NCI-H2081 treated with DMSO at 0.1 percent for 48 hours (cell line): ENCODE measurements around the gene GTF2F2.
"Not testable (repeated sequence)": the region's sequence is repeated elsewhere in the genome, so short reads cannot be mapped to it uniquely, and the experiment has no call there.

ENCODE experiments used
- DNase-seq: peaks from one replicate; lab custom pipeline; 2025; lab: John Stamatoyannopoulos, UW

The GTF2F2 gene

GRCh38 chr13:45180303-45180702 lies 60.0 kb downstream of the GTF2F2 start:
- no peak for DNase-seq

GRCh38 chr13:45180713-45181601 lies 60.6 kb downstream of the GTF2F2 start:
- DNase-seq: no peak

GRCh38 chr13:45184693-45185092 lies 64.4 kb downstream of the GTF2F2 start:
- DNase-seq: no peak

- DNase-seq: no peak
Observed at GRCh38 chr13:45185286-45185685, 65.0 kb downstream of the GTF2F2 start.

GRCh38 chr13:45189077-45189476 lies 68.8 kb downstream of the GTF2F2 start:
- not testable (repeated sequence) for DNase-seq

GRCh38 chr13:45189511-45189910 lies 69.2 kb downstream of the GTF2F2 start:
- DNase-seq: not testable (repeated sequence)

GRCh38 chr13:45191874-45192273 lies 71.6 kb downstream of the GTF2F2 start:
- DNase-seq: no peak

- DNase-seq: no peak
Observed at GRCh38 chr13:45194081-45194939, 74.0 kb downstream of the GTF2F2 start.

GRCh38 chr13:45195421-45195820 lies 75.1 kb downstream of the GTF2F2 start:
- no peak for DNase-seq

- DNase-seq: no peak
Observed at GRCh38 chr13:45196096-45196495, 75.8 kb downstream of the GTF2F2 start.

- no peak for DNase-seq
Observed at GRCh38 chr13:45196622-45197021, 76.3 kb downstream of the GTF2F2 start.

- DNase-seq: no peak
Observed at GRCh38 chr13:45198041-45198440, 77.7 kb downstream of the GTF2F2 start.

- no peak for DNase-seq
Observed at GRCh38 chr13:45198924-45199323, 78.6 kb downstream of the GTF2F2 start.

GRCh38 chr13:45199711-45200110 lies 79.4 kb downstream of the GTF2F2 start:
- no peak for DNase-seq

GRCh38 chr13:45200701-45201232 lies 80.5 kb downstream of the GTF2F2 start, which contains the start of gene KCTD4:
KCTD4 (minus strand) TSS chr13:45201045; CDS start chr13:45194567, 6,478 bp downstream.
- no peak for DNase-seq

- no peak for DNase-seq
Observed at GRCh38 chr13:45205124-45205523, 84.8 kb downstream of the GTF2F2 start.

GRCh38 chr13:45206340-45206739 lies 86.0 kb downstream of the GTF2F2 start:
- DNase-seq: no peak

GRCh38 chr13:45207319-45207718 lies 87.0 kb downstream of the GTF2F2 start:
- DNase-seq: no peak

GRCh38 chr13:45208132-45208531 lies 87.8 kb downstream of the GTF2F2 start:
- DNase-seq: no peak

- no peak for DNase-seq
Observed at GRCh38 chr13:45209229-45209628, 88.9 kb downstream of the GTF2F2 start.

- no peak for DNase-seq
Observed at GRCh38 chr13:45215392-45216077, 95.2 kb downstream of the GTF2F2 start.

GRCh38 chr13:45216193-45216592 lies 95.9 kb downstream of the GTF2F2 start:
- DNase-seq: no peak
